HUES64 (cell line): ENCODE results near the gene MIB1.
"Not testable (repeated sequence)": the region's sequence is repeated elsewhere in the genome, so short reads cannot be mapped to it uniquely, and the experiment has no call there.

ENCODE experiments used
- H3K27ac ChIP-seq: 2 replicates; pipeline ENCODE4 v1.7.0; 2013; ENCODE audit warnings: low read depth, low read length, inconsistent platforms
- H3K27me3 ChIP-seq: 2 replicates; pipeline ENCODE4 v1.6.1; 2013; ENCODE audit warnings: mild to moderate bottlenecking, low read length; ENCODE audit not compliant: insufficient read depth
- H3K36me3 ChIP-seq: 2 replicates; pipeline ENCODE4 v1.6.1; 2013; ENCODE audit warnings: mild to moderate bottlenecking, low read length; ENCODE audit not compliant: insufficient read depth
- H3K4me1 ChIP-seq: 2 replicates; pipeline ENCODE4 v1.6.1; 2013; ENCODE audit warnings: mild to moderate bottlenecking, low read length, moderate library complexity; ENCODE audit not compliant: insufficient read depth
- H3K4me3 ChIP-seq: 2 replicates; pipeline ENCODE4 v1.5.1; 2013; ENCODE audit warnings: mild to moderate bottlenecking, low read length, moderate library complexity
- H3K9ac ChIP-seq: 2 replicates; pipeline ENCODE4 v1.6.1; 2013; ENCODE audit warnings: mild to moderate bottlenecking, low read depth, low read length
- H3K9me3 ChIP-seq: 2 replicates; pipeline ENCODE4 v1.6.1; 2013; ENCODE audit warnings: low read depth, low read length; ENCODE audit not compliant: insufficient read depth
- WGBS: fragments of 150-250, 120-280 bp; methylation state at CpG from one replicate; pipeline ENCODE4 v1.1.7; 2013; ENCODE audit warnings: missing lambda C conversion rate; 5-methylcytosine and 5-hydroxymethylcytosine counted together

The MIB1 gene

GRCh38 chr18:21722687-21723086 is 17.9 kb upstream of the MIB1 start:
- no peak overlapping the region for H3K4me3 ChIP-seq
- H3K36me3 ChIP-seq: no peaks in the 10 kb centered on the region
- no CpG with 5 or more reads among the region's 2 CpGs for WGBS
- no peak overlapping the region for H3K9ac ChIP-seq
- no peaks in the 10 kb centered on the region for H3K9me3 ChIP-seq
- H3K4me1 ChIP-seq: no peaks in the 10 kb centered on the region
- no peaks in the 10 kb centered on the region for H3K27me3 ChIP-seq
- no peak overlapping the region for H3K27ac ChIP-seq

GRCh38 chr18:21725201-21725600 is 15.4 kb upstream of the MIB1 start:
- no peaks in the 10 kb centered on the region for H3K36me3 ChIP-seq
- H3K4me1 ChIP-seq: no peaks in the 10 kb centered on the region
- no peak overlapping the region for H3K9ac ChIP-seq
- H3K4me3 ChIP-seq: no peak overlapping the region
- H3K9me3 ChIP-seq: no peaks in the 10 kb centered on the region
- no peaks in the 10 kb centered on the region for H3K27me3 ChIP-seq
- no peak overlapping the region for H3K27ac ChIP-seq
- WGBS: 94% methylated on average over 3 of the region's 4 CpGs

GRCh38 chr18:21727702-21728101 is 12.9 kb upstream of the MIB1 start:
- Histone ChIP-seq H3K9ac (no peak overlapping the region), H3K4me1 (no peaks in the 10 kb centered on the region), H3K4me3 (no peak overlapping the region), H3K27ac (no peak overlapping the region), H3K27me3 (no peaks in the 10 kb centered on the region), H3K9me3 (no peaks in the 10 kb centered on the region), H3K36me3 (no peaks in the 10 kb centered on the region)
- 90% methylated on average over 2 of the region's 2 CpGs for WGBS

GRCh38 chr18:21733011-21733410 is 7.6 kb upstream of the MIB1 start:
- Histone ChIP-seq H3K36me3 (no peaks in the 10 kb centered on the region), H3K27ac (no peak overlapping the region), H3K9ac (no peak overlapping the region), H3K4me3 (no peak overlapping the region), H3K27me3 (no peaks in the 10 kb centered on the region), H3K4me1 (no peaks in the 10 kb centered on the region), H3K9me3 (no peaks in the 10 kb centered on the region)
- WGBS: 96% methylated on average over 5 of the region's 5 CpGs

GRCh38 chr18:21735452-21736015 is 5.1 kb upstream of the MIB1 start:
- peak overlapping the region; percentile 40; the same call in 1 of the 2 replicates for H3K27ac ChIP-seq
- no peaks in the 10 kb centered on the region for H3K27me3 ChIP-seq
- WGBS: 68% methylated on average over 12 of the region's 12 CpGs
- no peaks in the 10 kb centered on the region for H3K36me3 ChIP-seq
- no peak overlapping the region for H3K4me3 ChIP-seq
- peaks cover 6% of the 10 kb centered on the region; the same call in 1 of the 2 replicates for H3K4me1 ChIP-seq
- 0 out of 2 replicates have a peak overlapping the region, but pooled peaks have one; percentile 29 for H3K9ac ChIP-seq
- H3K9me3 ChIP-seq: no peaks in the 10 kb centered on the region

GRCh38 chr18:21736926-21737325 is 3.7 kb upstream of the MIB1 start:
- H3K27ac ChIP-seq, H3K36me3 ChIP-seq, H3K4me3 ChIP-seq, H3K9ac ChIP-seq, H3K4me1 ChIP-seq, H3K9me3 ChIP-seq, H3K27me3 ChIP-seq: not testable (repeated sequence)
- WGBS: 94% methylated on average over 3 of the region's 4 CpGs

GRCh38 chr18:21739604-21740537 is 721 bp upstream of the MIB1 start:
- peak overlapping the region; percentile 72 for H3K4me3 ChIP-seq
- H3K9ac ChIP-seq: no peak overlapping the region
- peaks cover 27% of the 10 kb centered on the region for H3K4me1 ChIP-seq
- no peaks in the 10 kb centered on the region for H3K9me3 ChIP-seq
- 72% methylated on average over 19 of the region's 21 CpGs for WGBS
- H3K27ac ChIP-seq: peak overlapping the region; percentile 38; the same call in 1 of the 2 replicates
- no peaks in the 10 kb centered on the region for H3K27me3 ChIP-seq
- H3K36me3 ChIP-seq: no peaks in the 10 kb centered on the region; the same call in 1 of the 2 replicates

- peak overlapping the region; percentile 72 for H3K4me3 ChIP-seq
- under 1% methylated on average over 41 of the region's 41 CpGs for WGBS
These were observed 645 bp downstream of the MIB1 start for GRCh38 chr18:21741312-21741561.

GRCh38 chr18:21741562-21742314 is 1.1 kb downstream of the MIB1 start:
- under 1% methylated on average over 49 of the region's 49 CpGs for WGBS
- peak overlapping the region; percentile 72 for H3K4me3 ChIP-seq
- H3K36me3 ChIP-seq: no peaks in the 10 kb centered on the region; the same call in 1 of the 2 replicates
- H3K9ac ChIP-seq: peak overlapping the region; percentile 80
- H3K27me3 ChIP-seq: no peaks in the 10 kb centered on the region
- H3K4me1 ChIP-seq: peaks cover 40% of the 10 kb centered on the region
- H3K27ac ChIP-seq: peak overlapping the region; percentile 94; the same call in 1 of the 2 replicates
- H3K9me3 ChIP-seq: no peaks in the 10 kb centered on the region

More at GRCh38 chr18:21741312-21741561, 645 bp downstream of the MIB1 start:
- no peaks in the 10 kb centered on the region for H3K9me3 ChIP-seq
- peak overlapping the region; percentile 94; the same call in 1 of the 2 replicates for H3K27ac ChIP-seq
- no peaks in the 10 kb centered on the region; the same call in 1 of the 2 replicates for H3K36me3 ChIP-seq
- peaks cover 35% of the 10 kb centered on the region for H3K4me1 ChIP-seq
- peak overlapping the region; percentile 80 for H3K9ac ChIP-seq
- H3K27me3 ChIP-seq: no peaks in the 10 kb centered on the region

GRCh38 chr18:21742315-21742687 is 1.7 kb downstream of the MIB1 start:
- peaks cover 45% of the 10 kb centered on the region for H3K4me1 ChIP-seq
- no peaks in the 10 kb centered on the region for H3K27me3 ChIP-seq
- WGBS: 27% methylated on average over 4 of the region's 5 CpGs
- H3K9me3 ChIP-seq: no peaks in the 10 kb centered on the region
- H3K9ac ChIP-seq: peak overlapping the region; percentile 80
- no peak overlapping the region for H3K27ac ChIP-seq
- H3K36me3 ChIP-seq: no peaks in the 10 kb centered on the region; the same call in 1 of the 2 replicates
- peak overlapping the region; percentile 72 for H3K4me3 ChIP-seq
